IMR-90 (cell line): ENCODE measurements around the gene KCNAB1.

Experiments used
- CHD1 ChIP-seq: IDR thresholded peaks from 2 replicates; pipeline ENCODE4 v1.6.1; 2012; ENCODE audit warnings: low read depth, low read length, improper control_type of control experiment
- MAFK ChIP-seq: IDR thresholded peaks from 2 replicates; pipeline ENCODE4 v1.6.1; 2012; ENCODE audit warnings: low read depth, low read length, improper control_type of control experiment
- MXI1 ChIP-seq: IDR thresholded peaks from 2 replicates; pipeline ENCODE4 v1.6.1; 2012; ENCODE audit warnings: low read depth, mild to moderate bottlenecking, low read length, moderate library complexity, borderline replicate concordance
- POLR2A ChIP-seq: IDR thresholded peaks from 2 replicates; pipeline ENCODE4 v1.6.1; 2012; ENCODE audit warnings: mild to moderate bottlenecking, low read depth, low read length
- SMC3 ChIP-seq: fragments of 150-350 bp; IDR thresholded peaks from 2 replicates; pipeline ENCODE4 v1.6.1; 2016; ENCODE audit warnings: low read depth, mild to moderate bottlenecking, antibody characterized with exemption, low read length, moderate library complexity
- USF2 ChIP-seq: fragments of 150-350 bp; IDR thresholded peaks from 2 replicates; pipeline ENCODE4 v1.6.1; 2017; ENCODE audit warnings: mild to moderate bottlenecking, antibody characterized with exemption, low read length, low read depth
- TF ChIP-seq, protein P1 (sequence below): conservative IDR thresholded peaks from 2 replicates; pipeline ENCODE4 v1.5.1; 2012; ENCODE audit warnings: mild to moderate bottlenecking, low read depth, low read length, improper control_type of control experiment

DNA sequence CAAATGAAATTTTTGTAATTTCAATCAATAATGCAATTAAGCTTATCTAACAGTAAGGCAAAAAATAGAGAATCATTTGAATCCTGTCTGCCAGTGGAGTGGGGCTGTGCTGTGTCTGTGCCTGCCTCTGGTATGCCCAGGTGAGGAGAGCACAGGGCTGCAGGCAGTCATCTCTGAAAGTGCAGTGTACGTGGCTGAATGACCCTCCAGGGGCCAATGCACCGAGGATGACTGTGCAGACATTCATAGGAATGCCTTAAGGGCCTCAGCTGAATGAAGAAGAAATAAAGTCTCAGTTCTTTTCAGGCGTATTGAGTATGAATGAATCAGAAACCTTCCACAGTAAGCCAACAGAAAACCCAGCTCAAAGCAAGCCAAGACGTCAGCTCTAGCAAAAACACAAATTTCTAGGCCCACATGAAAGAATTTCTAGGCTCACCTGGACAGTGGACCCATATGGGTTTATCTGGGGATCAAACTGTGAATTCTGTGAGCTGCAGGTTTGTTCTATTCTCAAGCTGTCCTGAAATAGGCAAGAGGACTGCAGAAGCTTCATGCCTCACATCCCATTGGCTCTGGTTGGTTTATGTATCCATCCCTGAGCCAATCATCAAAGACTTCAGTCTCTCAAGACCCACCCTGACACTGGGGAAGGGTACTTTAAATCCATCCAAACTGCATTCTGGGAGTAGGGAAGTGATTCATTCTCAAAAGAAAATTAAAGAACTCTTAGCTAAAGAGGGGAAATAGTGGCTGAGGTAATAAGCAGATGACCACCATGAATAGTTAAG, 311.2 kb downstream of the KCNAB1 start:
- no peak for TF ChIP-seq POLR2A
- TF ChIP-seq MAFK = no peak
- no peak for TF ChIP-seq USF2
- TF ChIP-seq, protein P1, sequence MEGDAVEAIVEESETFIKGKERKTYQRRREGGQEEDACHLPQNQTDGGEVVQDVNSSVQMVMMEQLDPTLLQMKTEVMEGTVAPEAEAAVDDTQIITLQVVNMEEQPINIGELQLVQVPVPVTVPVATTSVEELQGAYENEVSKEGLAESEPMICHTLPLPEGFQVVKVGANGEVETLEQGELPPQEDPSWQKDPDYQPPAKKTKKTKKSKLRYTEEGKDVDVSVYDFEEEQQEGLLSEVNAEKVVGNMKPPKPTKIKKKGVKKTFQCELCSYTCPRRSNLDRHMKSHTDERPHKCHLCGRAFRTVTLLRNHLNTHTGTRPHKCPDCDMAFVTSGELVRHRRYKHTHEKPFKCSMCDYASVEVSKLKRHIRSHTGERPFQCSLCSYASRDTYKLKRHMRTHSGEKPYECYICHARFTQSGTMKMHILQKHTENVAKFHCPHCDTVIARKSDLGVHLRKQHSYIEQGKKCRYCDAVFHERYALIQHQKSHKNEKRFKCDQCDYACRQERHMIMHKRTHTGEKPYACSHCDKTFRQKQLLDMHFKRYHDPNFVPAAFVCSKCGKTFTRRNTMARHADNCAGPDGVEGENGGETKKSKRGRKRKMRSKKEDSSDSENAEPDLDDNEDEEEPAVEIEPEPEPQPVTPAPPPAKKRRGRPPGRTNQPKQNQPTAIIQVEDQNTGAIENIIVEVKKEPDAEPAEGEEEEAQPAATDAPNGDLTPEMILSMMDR = no peak
- TF ChIP-seq CHD1 = no peak
- no peak for TF ChIP-seq SMC3
- TF ChIP-seq MXI1 = no peak
